GM18951 (cell line): Measurements from ENCODE around the gene ERICH3.

ENCODE experiments used
- POLR2A ChIP-seq: IDR thresholded peaks from 4 replicates; pipeline ENCODE4 v1.6.1; 2011; ENCODE audit warnings: mild to moderate bottlenecking; ENCODE audit not compliant: insufficient read length, insufficient read depth; ENCODE audit errors: extremely low read depth
- in situ Hi-C: fragments of 300-500 bp; cut with MboI; formaldehyde crosslinking; loops from one replicate; pipeline ENCODE4 v1.12.0; 2022; ENCODE audit warnings: low sequenced_read_pairs, mixed read lengths, inconsistent platforms; ENCODE audit not compliant: unreplicated experiment

ERICH3 gene, protein sequence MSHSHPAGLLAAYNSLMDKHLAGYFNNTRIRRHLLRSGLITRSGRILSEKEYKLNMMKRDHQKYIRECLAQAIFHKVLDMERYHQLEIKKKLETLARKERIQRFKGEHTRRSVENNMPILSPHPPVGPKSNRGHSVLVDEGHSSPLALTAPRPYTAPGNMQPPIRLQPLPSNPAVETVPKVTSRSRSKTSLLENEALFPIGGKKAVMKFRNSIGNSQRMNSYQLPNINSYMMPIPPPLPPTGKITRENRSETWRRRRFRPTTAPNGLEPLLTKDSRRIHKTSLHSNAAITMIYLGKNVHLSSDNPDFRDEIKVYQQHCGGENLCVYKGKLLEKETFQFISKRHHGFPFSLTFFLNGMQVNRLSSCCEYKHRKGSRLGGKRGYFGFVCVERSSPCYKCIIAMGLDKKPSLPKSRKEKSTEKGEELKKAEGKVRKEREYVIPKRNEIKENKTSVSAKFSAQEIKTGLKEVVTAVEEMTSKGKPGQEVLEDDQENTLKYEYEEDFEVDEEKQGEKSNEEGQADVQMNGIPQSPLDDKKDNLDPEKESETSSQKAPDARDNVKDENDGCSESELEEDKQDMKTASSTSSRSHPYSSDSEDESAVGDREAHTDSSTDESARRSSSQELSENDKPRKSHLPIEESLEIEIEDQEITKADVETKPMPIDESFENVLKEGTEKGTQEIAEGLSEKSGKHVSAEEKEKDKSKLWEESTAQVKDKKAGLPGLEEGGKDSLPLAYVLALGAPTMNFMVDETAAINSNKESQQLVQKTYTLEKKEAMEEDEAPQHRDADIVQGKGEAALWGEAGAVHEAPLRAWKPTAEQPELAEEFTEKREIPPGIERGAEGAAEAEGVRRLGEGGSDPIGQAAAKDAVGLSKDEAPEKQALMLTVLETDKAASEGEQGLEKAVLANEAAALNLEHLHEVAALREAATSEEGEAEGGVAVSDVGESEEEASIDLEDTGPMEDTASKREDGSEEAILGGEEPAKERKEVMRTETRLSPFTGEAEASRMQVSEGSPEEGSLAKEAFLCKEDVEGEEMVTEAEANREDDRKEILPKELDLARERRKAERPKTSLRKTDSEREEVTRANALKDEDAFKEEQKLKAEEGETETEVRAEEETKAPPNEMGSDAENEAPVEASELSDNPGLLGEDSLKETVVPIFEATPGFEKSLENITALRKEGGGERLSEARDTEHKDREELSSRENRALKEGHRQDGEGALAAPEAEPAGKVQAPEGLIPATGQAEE (N-terminal part only)

DNA sequence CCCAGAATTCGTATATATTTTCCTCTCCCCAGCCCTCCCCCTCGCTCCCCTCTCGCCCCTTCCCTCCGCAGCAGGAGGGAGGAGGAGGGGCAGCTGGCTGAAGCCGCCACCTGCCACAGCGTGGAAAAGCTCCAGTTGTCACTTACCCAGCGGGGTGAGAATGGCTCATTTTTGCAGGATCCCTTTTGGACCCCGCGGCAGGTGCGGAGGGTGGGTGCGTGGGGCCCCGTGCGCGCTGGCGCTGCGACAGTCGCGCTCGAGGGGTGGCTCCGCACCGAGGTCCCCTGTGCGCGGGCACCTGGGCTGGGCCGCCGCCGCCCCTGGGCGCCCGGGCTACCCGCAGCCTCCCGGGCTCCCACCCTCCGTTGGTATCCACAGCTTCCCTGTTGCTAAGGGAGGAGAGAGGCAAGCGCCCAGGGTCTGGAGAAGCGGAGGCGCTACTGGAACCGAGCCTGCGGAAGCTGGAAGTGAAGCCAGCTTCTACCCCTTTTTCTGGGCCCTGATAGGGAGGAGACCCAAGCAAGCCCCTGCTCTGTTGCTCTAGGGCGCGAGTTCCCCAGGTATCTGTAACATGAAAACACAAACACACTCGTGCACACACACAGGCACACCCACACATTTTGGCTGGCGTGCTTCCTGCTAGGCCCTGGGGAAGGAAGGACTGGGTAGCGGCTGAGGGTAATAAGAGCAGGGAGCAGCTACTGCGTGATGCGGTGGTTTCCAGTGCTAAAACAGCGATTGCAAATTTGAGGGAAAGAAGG is at the start of gene ERICH3:
TSS of gene ERICH3 (minus strand) at position 442 of the 761 bp plus-strand sequence. CDS start at position 169, 273 bp downstream.
- TF ChIP-seq POLR2A, result no peak
- in situ Hi-C loops, result no loop called here

DNA sequence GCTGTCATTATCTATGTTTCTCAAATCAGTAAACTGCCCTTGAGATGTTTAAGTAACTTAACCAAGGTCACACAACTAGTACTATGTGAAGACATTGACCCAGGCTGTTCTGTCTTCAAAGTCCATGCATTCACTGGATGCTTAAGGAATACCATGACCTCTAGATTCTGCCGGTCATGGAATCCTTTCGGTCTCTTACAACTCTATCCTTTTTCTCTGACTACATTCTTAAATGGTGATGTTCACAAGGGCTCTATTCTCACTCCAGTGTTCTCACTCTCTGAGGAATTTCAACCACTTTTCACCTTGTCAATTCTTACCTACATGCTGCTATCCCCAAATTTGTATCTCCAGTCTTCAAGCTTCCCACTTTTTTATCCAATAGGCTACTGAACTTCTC is 44.0 kb upstream of the ERICH3 start:
- in situ Hi-C loops, result no loop called here
- no peak for TF ChIP-seq POLR2A

DNA sequence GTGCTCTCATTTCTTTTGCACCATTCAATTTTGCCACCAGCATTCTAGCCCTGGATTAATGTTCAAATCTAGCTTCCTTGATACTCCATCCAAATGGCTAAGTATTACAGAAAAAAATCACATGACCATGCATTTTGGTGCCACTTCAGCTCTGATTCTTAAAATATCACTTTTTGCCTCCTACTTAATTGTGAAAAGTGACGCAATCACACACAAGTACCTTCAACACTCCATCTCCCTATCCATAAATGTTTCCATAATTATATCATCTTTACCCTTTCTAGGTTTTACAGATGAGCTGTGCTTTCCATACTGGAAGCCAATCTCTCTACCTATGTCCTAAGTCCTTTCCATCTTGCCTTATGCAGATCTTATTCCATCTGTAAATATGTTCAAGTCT is 43.2 kb upstream of the ERICH3 start:
- in situ Hi-C loops, result no loop called here
- TF ChIP-seq POLR2A, result no peak

DNA sequence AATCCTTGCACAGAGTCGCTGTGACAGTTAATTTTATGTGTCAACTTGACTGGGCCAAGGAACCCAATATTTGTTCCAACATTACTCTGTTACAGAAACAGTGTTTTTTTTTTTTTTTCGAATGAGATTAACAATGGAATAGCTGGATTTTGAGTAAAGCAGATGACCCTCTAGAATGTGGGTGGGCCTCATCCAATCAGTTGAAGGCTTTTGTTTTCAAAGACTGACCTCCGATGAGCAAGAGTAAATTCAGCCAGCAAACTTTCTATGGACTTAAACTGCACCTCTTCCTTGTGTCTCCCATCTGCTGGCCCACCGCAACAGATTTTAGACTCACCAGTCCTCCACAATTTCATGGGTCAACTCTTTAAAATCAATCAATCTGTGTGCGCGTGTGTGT is 42.2 kb upstream of the ERICH3 start:
- in situ Hi-C loops, result no loop called here

DNA sequence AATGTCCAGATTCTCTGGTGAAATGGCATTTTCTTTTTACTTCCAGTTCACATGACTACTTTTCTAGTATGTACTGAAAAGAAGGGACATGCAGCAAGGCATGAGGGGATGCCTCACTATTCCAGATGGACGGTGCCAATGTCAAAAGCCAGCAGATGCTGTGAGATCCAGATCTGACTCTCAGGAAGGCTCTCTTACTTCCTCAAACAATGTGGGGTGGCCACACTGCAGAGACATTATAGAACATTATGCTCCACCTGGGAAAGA is 41.6 kb upstream of the ERICH3 start:
- in situ Hi-C loops, result no loop called here
- TF ChIP-seq POLR2A, result no peak

More for the DNA sequence above, 42.2 kb upstream of the ERICH3 start:
- TF ChIP-seq POLR2A, result no peak

DNA sequence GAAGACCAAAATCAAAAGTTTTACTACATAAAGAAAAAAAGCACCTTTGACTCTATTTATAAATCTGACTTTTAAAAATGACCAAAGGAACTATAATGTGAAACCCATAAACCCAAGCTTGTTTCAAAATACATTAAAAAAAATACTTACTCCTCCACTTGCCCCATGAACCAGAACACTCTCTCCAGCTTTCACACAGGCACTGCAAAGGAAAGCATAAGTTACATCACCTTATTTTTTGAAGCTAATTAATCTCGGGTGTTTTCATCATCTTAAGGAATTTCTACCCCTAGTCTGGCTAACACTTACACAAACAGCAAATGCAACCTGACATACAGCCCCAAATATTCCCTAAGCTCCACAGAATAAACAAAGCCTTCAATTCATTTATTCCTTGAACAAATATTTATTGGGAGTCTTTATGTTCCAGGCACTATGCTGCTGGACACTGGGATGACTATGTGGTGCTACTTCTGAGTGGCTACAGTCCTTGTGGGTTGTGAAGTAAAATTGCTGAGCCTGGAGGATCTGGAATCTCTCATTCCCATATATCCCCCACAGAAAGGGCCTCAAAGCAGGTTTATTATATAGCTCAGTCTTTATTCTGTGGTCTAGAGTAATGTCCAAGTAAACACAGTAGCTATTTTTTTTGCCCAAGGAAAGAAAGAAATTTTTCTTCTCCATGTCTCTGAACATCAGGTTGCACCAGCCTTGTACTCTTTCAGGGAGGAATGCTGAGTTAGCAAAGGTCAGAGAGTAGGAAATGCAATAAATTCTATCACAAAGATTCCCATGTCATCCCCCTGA is 41.0 kb upstream of the ERICH3 start:
- in situ Hi-C loops, result no loop called here
- no peak for TF ChIP-seq POLR2A

DNA sequence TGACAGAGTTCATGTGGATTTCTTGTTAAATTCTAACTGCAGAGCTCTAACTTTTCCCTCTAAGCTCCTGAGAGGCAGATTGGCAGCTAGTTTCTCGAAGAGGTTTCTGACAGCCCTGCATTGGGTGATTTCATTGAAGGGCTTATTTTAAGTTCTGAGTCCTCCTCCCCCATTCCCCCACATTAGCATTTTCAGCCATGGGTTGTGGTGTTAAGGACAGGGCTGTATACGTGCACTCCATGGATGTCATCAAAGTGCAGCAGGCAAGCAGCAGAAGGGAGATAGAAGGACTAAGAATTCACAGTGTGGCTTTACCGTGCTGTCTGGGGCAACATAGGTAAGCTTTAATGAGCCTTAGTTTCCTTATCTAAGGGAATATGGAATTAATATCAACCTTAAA is 40.3 kb upstream of the ERICH3 start:
- no peak for TF ChIP-seq POLR2A
- in situ Hi-C loops, result no loop called here

DNA sequence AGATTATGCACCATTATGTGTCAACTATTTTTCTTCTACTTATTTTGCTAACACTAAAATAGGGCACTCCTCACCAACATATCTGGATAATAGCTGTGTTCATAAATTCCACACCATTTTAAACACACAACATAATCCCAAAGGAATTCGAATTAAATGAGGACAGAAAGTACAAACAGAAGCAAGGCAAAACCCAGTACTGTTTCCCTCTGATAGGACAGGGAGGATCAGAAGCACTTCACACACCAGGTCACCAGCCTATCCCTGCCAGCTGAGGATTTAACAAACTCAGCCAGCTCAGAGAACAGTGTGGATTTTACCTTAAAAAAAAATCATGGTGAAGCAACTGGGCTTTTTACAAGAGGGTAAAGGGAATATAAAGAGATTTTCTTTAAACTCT is 39.3 kb upstream of the ERICH3 start:
- in situ Hi-C loops, result no loop called here
- no peak for TF ChIP-seq POLR2A

DNA sequence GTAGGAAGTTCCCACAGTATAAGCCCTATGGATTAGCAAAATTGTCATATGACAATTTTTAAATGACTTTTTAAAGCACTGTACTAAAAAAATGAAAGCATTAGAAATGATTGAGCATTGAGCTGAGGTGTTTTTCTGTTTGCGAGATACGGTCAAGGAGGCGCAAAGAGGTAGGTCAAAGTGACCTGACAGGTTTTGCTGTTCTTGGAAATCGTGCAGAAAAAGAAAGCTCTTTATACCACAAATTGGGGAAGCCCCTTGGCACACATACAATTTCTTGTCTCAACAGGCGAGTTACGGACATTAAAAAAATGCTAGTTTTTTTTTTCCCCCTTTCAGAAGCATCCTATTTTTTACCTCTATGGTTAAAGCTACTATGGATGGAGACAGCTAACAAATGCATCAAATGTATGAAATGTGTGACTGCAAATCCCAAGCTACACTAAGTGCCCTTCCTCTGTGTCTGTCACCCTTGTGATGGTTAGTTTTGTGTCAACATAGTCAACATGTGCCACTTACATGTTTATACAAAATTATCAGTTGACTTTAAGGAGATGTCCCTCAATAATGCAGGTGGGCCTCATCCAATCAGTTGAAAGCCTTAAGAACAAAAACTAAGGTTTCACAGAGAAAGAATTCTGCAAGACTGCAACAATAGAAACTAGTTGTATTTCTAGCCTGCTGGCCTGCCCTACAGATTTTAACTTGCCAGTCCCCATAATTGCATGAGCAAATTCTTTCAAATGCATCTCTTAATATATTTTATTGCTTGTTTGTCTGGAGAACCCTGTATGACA is 30.0 kb upstream of the ERICH3 start:
- in situ Hi-C loops, result no loop called here
- no peak for TF ChIP-seq POLR2A

DNA sequence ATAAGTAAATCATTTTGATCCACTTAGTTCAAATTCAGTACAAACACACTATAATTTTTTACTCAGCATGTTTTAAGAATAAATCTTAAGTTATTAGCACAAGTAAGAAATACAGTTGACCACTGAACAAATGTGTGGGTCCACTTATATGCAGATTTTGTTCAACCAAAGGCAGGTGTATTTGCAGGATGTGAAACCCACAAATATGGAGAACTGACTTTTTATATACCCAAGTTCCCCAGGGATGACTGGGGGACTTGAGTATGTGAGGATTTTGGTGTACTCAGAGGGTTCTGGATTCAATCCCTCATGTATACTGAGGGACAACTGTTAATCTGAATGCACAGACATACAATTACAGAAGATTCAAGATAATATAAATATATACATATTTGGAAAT is 25.7 kb upstream of the ERICH3 start:
- TF ChIP-seq POLR2A, result no peak
- in situ Hi-C loops, result loop anchor here (25.0 kb wide), 1 partner anchor 687 kb away; no protein-coding TSS in a partner anchor

DNA sequence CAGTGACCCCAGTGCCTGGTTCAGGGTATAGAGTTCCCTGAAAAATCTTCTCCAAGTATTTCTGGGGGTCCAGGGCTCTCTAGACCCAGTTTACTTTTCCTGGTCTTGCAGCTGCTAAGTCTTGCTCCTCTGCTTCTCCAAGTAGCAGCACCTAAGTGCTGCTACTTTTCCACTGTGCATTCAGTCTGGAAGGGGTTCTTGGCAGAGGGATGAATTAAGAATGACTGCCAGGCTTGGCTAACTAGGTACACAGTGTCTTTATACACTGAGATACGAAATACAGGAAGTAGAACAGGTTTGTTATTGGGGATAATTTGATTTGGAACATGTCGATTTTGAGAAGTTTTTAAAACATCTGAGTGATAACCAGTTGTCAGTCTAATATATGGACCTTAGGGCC is 24.2 kb upstream of the ERICH3 start:
- TF ChIP-seq POLR2A, result no peak
- in situ Hi-C loops, result loop anchor here (25.0 kb wide), 1 partner anchor 686 kb away; no protein-coding TSS in a partner anchor

DNA sequence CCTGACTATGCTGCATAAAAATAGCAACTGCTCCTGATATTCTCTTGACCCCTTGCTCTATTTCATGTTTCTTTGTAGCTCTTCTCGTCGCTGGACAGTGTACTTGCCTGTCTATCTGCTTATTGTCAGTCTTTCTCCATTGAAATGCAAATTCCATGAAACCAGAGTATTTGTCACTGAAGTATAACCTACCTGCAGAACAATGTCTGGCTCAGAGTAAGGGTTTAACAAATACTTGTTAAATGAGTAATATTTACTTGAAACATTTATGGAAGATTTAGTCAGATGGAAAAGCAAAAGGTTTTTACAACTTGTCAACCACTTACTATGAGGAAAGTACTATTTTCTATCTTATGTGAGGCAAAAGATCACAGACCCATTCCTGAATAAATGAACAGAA is 19.9 kb upstream of the ERICH3 start:
- no peak for TF ChIP-seq POLR2A
- in situ Hi-C loops, result loop anchor here (25.0 kb wide), 1 partner anchor 681 kb away; no protein-coding TSS in a partner anchor
